Measurements from ENCODE around the gene FAIM. TPM values are rescaled to one million over a fixed set of nuclear protein-coding genes. Genes with fewer than 3 reads are reported as not detected.
"Not testable (repeated sequence)": the region's sequence is repeated elsewhere in the genome, so short reads cannot be mapped to it uniquely, and the experiment has no call there.

The FAIM gene
- total and polyA plus RNA-seq, 2 donors (not counting 3 experiments of a cell fraction or from before 2014, with no cell fraction given) = 2.3 to 11.9 TPM

GRCh38 chr3:138678086-138678485 is 69.5 kb downstream of the FAIM start:
- H3K79me2 ChIP-seq (ENCODE audit: control insufficient read depth, insufficient read depth, low read length) = no peaks in the 10 kb centered on the region
- H3K27me3 ChIP-seq (ENCODE audit: control insufficient read depth in 2 of 2, insufficient read depth in 2 of 2, low read length in 2 of 2) = no peaks in the 10 kb centered on the region
- FAIRE-seq (no peak), DNase-seq (ENCODE audit: low read depth, low spot score) (no peak)
- no peaks in the 10 kb centered on the region for H4K20me1 ChIP-seq (replicated peaks; ENCODE audit: control insufficient read depth, extremely low read depth, insufficient read depth, low read length)
- no peak overlapping the region for H2AFZ ChIP-seq (ENCODE audit: low read depth, low read length)
- TF ChIP-seq MYC (IDR thresholded peaks at IDR 0.05; ENCODE audit: low read depth, low read length) = no peak
- TF ChIP-seq JUN (IDR thresholded peaks at IDR 0.05; ENCODE audit: borderline replicate concordance, insufficient read depth, insufficient read length, low read depth) = no peak
- no peak for TF ChIP-seq POLR2AphosphoS5 (IDR thresholded peaks at IDR 0.05; ENCODE audit: insufficient read depth, low read depth, low read length)
- H3K9me3 ChIP-seq (replicated peaks; ENCODE audit: control insufficient read depth, insufficient read depth, low read length) = no peaks in the 10 kb centered on the region
- H3K27ac ChIP-seq (ENCODE audit: insufficient read depth, low read depth, low read length) = no peak overlapping the region
- no TSS peak for BruUV-seq (replicated peaks)
- POLR2A ChIA-PET = no interaction called here
- H3K4me2 ChIP-seq (ENCODE audit: insufficient read depth, low read length) = no peak overlapping the region
- no peaks in the 10 kb centered on the region for H3K9me1 ChIP-seq (replicated peaks; ENCODE audit: control insufficient read depth, extremely low read depth, insufficient read depth, low read length)
- H3K4me3 ChIP-seq (replicated peaks in 1 of 3; ENCODE audit: insufficient read depth in 1 of 3, low read depth in 1 of 3, low read length in 3 of 3) = no peak overlapping the region
- intact Hi-C loops (cut with micrococcal nuclease) = no loop called here
- CTCF ChIA-PET = interaction anchor here (1.4 to 2.2 kb wide), 4 partner anchors 8 to 238 kb away, joined by 3 to 11 read pairs (median 4); no protein-coding TSS in a partner anchor
- H3K36me3 ChIP-seq (ENCODE audit: control insufficient read depth in 2 of 2, extremely low read depth in 1 of 2, insufficient read depth in 2 of 2, low read length in 2 of 2) = peaks cover 0 to 5% of the 10 kb centered on the region in 2 experiments
- no peak overlapping the region for H3K9ac ChIP-seq (replicated peaks; ENCODE audit: extremely low read depth, insufficient read depth, low read length)
- no peaks in the 10 kb centered on the region for H3K4me1 ChIP-seq (ENCODE audit: control insufficient read depth, extremely low read depth, insufficient read depth, low read length)
- dilution Hi-C loops (cut with MboI; ENCODE audit: extremely low pct_ligation_motif_present, low sequenced_read_pairs) = no loop called here

- no peaks in the 10 kb centered on the region for H3K27me3 ChIP-seq (ENCODE audit: control insufficient read depth in 2 of 2, insufficient read depth in 2 of 2, low read length in 2 of 2)
- no peaks in the 10 kb centered on the region for H3K9me3 ChIP-seq (replicated peaks; ENCODE audit: control insufficient read depth, insufficient read depth, low read length)
- H3K4me3 ChIP-seq (replicated peaks in 1 of 3; ENCODE audit: insufficient read depth in 1 of 3, low read depth in 1 of 3, low read length in 3 of 3) = no peak overlapping the region
- DNase-seq (ENCODE audit: low read depth, low spot score) (no peak), FAIRE-seq (no peak)
- no TSS peak for BruUV-seq (replicated peaks)
- no peaks in the 10 kb centered on the region for H3K9me1 ChIP-seq (replicated peaks; ENCODE audit: control insufficient read depth, extremely low read depth, insufficient read depth, low read length)
- H3K4me2 ChIP-seq (ENCODE audit: insufficient read depth, low read length) = no peak overlapping the region
- no peak overlapping the region for H3K9ac ChIP-seq (replicated peaks; ENCODE audit: extremely low read depth, insufficient read depth, low read length)
- no peaks in the 10 kb centered on the region for H4K20me1 ChIP-seq (replicated peaks; ENCODE audit: control insufficient read depth, extremely low read depth, insufficient read depth, low read length)
- no peak for TF ChIP-seq POLR2AphosphoS5 (IDR thresholded peaks at IDR 0.05; ENCODE audit: insufficient read depth, low read depth, low read length)
- no peak for TF ChIP-seq GATA2 (IDR thresholded peaks at IDR 0.05; ENCODE audit: insufficient read depth, insufficient read length, low read depth, low read length)
- TF ChIP-seq FOS (IDR thresholded peaks at IDR 0.05; ENCODE audit: borderline replicate concordance, insufficient read depth, low read length) = no peak
- TF ChIP-seq EZH2 (IDR thresholded peaks at IDR 0.05; ENCODE audit: borderline replicate concordance, low read depth, low read length, severe bottlenecking) = no peak
- no peak for TF ChIP-seq MAX (IDR thresholded peaks at IDR 0.05; ENCODE audit: insufficient read depth, insufficient read length)
- no peak for TF ChIP-seq MYC (IDR thresholded peaks at IDR 0.05; ENCODE audit: low read depth, low read length)
- no peak overlapping the region for H3K27ac ChIP-seq (ENCODE audit: insufficient read depth, low read depth, low read length)
- intact Hi-C loops (cut with micrococcal nuclease) (no loop called here), dilution Hi-C loops (cut with MboI; ENCODE audit: extremely low pct_ligation_motif_present, low sequenced_read_pairs) (no loop called here)
- no peaks in the 10 kb centered on the region for H3K4me1 ChIP-seq (ENCODE audit: control insufficient read depth, extremely low read depth, insufficient read depth, low read length)
- no peaks in the 10 kb centered on the region for H3K79me2 ChIP-seq (ENCODE audit: control insufficient read depth, insufficient read depth, low read length)
- CTCF ChIA-PET = interaction anchor here (0.8 to 2.2 kb wide), 7 partner anchors 9 to 257 kb away, joined by 3 to 11 read pairs (median 4); no protein-coding TSS in a partner anchor
- no peak overlapping the region for H2AFZ ChIP-seq (ENCODE audit: low read depth, low read length)
- peaks cover 0 to 5% of the 10 kb centered on the region in 2 experiments for H3K36me3 ChIP-seq (ENCODE audit: control insufficient read depth in 2 of 2, extremely low read depth in 1 of 2, insufficient read depth in 2 of 2, low read length in 2 of 2)
- POLR2A ChIA-PET = no interaction called here
Observed at GRCh38 chr3:138678874-138679392, 70.4 kb downstream of the FAIM start.

GRCh38 chr3:138680974-138681373 is 72.4 kb downstream of the FAIM start:
- H2AFZ ChIP-seq (ENCODE audit: low read depth, low read length); H4K20me1 ChIP-seq (replicated peaks; ENCODE audit: control insufficient read depth, extremely low read depth, insufficient read depth, low read length); H3K27ac ChIP-seq (ENCODE audit: insufficient read depth, low read depth, low read length); dilution Hi-C loops (cut with MboI; ENCODE audit: extremely low pct_ligation_motif_present, low sequenced_read_pairs); H3K4me3 ChIP-seq (replicated peaks in 1 of 3; ENCODE audit: insufficient read depth in 1 of 3, low read depth in 1 of 3, low read length in 3 of 3); POLR2A ChIA-PET; DNase-seq (ENCODE audit: low read depth, low spot score); BruUV-seq (replicated peaks); H3K9me1 ChIP-seq (replicated peaks; ENCODE audit: control insufficient read depth, extremely low read depth, insufficient read depth, low read length); H3K27me3 ChIP-seq (ENCODE audit: control insufficient read depth in 2 of 2, insufficient read depth in 2 of 2, low read length in 2 of 2); H3K4me2 ChIP-seq (ENCODE audit: insufficient read depth, low read length); H3K79me2 ChIP-seq (ENCODE audit: control insufficient read depth, insufficient read depth, low read length); H3K4me1 ChIP-seq (ENCODE audit: control insufficient read depth, extremely low read depth, insufficient read depth, low read length); H3K9me3 ChIP-seq (replicated peaks; ENCODE audit: control insufficient read depth, insufficient read depth, low read length); intact Hi-C loops (cut with micrococcal nuclease); FAIRE-seq; H3K9ac ChIP-seq (replicated peaks; ENCODE audit: extremely low read depth, insufficient read depth, low read length); CTCF ChIA-PET; H3K36me3 ChIP-seq (ENCODE audit: control insufficient read depth in 2 of 2, extremely low read depth in 1 of 2, insufficient read depth in 2 of 2, low read length in 2 of 2): not testable (repeated sequence)

Measured in endothelial cell of umbilical vein (primary cell).